COLO668 (cell line): Measurements from ENCODE around the gene FOXD1.
"Not testable (repeated sequence)": the region's sequence is repeated elsewhere in the genome, so short reads cannot be mapped to it uniquely, and the experiment has no call there.

ENCODE experiments used
- DNase-seq: peaks from one replicate; lab custom pipeline; 2025; ENCODE audit not compliant: unreplicated experiment; lab: John Stamatoyannopoulos, UW

FOXD1 gene

GRCh38 chr5:73464016-73464745 lies 15.6 kb upstream of the FOXD1 start:
- no peak for DNase-seq

DNA sequence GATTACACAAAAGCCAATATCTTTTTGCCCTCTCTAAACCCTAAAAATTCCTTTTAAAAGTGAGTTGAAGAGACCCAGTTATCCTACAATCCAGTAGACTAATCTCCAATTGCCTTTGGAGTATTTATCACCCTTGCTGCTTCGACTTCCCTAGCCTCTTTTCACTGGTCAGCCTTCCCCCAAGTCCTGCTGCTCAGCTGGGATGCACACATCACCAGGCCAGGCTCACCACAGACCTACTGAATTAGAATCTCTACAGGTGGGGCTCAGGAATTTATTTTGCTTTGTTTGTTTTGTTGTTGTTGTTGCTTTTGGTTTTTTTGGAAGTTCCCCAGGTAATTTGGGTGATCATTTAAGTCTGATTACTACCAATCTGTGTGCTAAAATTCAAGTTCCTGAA lies 11.6 kb upstream of the FOXD1 start:
- DNase-seq = no peak

DNA sequence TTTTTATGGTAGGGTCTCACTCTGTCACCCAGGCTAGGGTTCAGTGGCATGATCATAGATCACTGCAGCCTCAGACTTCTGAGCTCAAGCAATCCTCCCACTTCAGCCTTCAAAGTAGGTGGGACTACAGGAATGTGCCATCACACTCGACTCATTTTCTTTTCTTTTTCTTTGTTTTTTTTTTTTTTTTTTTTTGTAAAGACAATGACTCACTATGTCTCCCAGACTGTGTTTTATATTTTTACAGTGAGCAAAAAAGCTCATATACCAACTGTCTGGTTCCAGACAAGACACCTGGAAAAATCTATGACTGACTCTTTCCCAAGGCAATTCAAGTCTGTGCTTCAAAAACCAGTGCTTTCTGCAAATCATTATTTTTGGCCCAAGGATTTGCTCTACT lies 10.8 kb upstream of the FOXD1 start:
- DNase-seq = no peak

- DNase-seq = not testable (repeated sequence)
These were observed 7.9 kb upstream of the FOXD1 start for GRCh38 chr5:73456462-73456861.

DNA sequence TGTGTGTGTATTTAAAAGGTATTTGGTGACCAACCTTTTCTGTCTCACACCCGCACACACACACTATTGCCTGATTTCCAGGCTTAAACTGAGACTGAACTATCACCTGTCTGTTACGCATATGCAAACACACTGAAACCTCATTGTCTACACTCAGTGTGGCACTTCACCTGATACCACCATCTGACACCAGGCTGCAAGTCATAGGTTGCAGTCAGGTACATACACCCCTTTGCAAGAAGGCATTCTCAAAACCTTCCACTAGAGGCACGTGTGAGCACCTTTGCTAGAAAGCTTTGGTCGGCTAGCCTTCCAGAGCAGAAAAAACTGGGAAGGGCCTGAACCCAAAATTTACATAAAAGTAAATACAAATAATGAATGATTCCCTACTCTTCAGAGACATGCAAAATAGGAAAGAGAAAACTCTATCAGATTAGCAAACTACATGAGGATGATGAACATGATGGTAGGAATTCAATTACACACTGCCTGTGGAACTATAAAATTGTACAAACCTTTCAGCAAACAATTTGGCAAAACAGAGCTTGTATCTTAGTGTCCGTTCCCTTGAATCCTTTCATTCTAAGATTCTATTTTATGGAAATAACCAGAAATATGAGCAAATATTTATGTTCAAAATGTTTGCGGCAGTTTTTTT lies 5.9 kb upstream of the FOXD1 start:
- DNase-seq = peak; percentile 80

- DNase-seq = no peak
These were observed 3.6 kb upstream of the FOXD1 start for GRCh38 chr5:73452215-73452614.

GRCh38 chr5:73451224-73452130 lies 2.9 kb upstream of the FOXD1 start:
- peak; percentile 75 for DNase-seq

DNA sequence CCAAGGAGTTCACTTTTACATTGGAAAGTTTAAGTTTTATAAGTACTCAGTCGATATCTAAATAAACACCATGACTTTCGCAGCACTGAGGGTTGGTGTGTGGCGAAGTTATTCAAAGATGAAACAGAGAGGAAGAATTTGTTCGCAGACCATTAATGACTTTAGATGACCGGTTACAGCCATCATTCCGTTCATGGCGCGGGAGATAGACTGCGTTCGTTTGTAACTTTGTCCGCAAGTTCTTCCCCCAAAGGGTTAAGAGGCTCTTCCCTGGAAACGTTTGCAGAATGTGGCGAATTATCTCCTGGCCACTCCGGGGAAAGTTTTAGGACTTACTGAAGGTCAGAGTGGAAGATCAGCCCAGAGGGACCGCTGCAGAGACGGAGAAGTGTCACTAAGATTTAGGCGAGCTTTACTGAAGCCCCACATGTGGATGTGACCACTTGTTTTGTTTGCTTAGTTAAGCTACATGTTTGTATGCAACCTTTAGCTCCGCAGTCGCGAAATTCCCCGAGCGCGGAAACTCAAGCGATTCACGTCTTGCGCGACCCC lies 2.2 kb upstream of the FOXD1 start:
- DNase-seq = no peak

DNA sequence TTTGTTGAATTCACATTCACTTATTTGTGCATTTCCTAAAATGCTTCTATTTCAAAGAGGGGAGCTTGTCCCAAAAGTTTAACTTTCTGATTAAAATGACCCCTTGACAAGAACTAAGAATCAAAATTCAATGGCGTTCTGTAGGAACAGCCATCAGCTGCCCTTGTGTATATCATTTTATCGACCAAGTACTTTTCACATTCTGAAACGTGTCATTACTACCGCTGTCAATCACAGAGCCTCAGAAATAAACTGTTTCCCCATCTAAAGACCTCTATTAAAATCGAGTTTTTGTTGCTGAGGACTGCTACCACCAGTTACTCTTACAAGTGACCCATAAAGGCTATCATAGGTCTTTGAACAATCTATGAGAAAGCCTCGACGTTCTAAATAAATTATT lies 1.6 kb upstream of the FOXD1 start:
- DNase-seq = no peak

GRCh38 chr5:73447530-73448462 lies 781 bp downstream of the FOXD1 start:
- peak; percentile 64 for DNase-seq

GRCh38 chr5:73446631-73447529 lies 1.7 kb downstream of the FOXD1 start:
- DNase-seq = peak; percentile 64

- no peak for DNase-seq
These were observed 2.6 kb downstream of the FOXD1 start for GRCh38 chr5:73445665-73446630.

DNA sequence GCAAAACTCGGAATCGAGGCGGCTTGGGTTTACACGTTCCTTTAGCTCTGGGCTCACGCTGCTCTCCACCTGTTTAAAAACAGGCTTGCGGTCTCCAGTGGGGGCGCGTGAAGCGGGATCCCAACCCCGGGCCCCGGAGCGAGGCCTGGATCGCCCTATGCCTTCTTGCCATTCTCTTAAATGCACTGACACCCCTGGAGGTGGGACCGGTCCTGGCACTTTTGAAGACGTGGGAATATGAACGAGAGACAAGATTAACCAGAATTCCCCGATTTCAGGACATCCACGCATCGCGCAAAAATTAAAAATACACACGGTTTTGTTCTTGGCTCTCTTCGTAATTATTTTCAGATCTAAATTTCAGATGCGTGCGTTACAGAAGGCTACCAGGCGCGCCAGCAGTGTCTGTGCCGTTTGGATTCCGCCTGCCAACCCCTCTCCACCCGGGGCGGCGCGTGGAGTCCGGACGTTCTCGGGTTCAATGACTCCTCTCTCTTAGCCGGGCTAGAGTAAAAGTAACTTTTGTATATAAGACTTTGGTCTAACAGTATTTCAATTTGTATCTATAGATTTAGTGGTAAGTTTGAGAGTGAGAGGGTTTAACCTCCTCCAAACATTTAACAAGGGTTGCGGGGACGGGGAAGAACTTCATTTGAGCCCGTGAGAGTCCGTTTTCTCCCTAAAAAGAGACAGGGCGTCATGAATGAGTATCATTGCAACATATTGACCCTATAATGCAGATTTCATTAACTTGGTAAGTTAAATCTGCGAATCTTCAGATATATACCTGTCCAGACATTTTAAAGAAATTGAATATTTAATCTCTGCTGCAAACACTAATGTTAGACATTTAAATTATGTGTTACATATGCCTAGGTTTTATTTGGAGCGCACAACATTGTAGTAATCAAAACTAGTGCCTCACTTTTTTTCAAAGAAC lies 3.8 kb downstream of the FOXD1 start:
- DNase-seq = peak; percentile 63

DNA sequence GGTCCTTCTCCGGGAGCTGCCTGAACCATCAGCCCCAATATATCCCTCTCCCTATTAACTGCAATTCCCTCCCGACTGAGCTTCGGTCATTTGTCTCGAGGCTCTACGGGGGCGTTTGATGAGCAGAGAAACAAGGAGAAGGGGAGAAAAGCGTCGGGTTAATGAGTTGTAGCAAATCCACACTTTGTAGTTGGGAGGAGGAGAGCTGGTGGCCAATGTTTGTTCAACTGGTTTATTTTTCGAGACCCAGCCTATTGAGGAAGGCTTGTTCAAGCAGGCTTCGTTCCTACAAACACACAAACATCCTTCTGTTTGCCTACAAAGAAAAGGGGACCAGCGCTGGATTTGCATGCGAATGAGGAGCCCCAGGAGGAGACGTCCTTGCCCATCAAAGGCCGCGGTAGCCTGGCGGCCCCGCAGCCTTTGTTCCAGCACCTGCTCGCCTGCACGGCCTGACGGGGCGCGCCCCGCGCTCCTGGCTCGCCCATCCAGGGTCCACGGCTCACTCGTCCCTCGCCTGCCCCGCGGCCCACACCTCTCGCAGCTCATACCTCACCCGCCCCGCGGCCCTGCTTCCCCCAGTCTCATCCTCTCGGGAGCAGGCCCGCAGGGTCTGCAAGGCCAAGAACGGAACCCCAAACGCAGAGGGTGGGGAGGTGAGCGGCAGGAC lies 4.6 kb downstream of the FOXD1 start:
- peak; percentile 85 for DNase-seq

DNA sequence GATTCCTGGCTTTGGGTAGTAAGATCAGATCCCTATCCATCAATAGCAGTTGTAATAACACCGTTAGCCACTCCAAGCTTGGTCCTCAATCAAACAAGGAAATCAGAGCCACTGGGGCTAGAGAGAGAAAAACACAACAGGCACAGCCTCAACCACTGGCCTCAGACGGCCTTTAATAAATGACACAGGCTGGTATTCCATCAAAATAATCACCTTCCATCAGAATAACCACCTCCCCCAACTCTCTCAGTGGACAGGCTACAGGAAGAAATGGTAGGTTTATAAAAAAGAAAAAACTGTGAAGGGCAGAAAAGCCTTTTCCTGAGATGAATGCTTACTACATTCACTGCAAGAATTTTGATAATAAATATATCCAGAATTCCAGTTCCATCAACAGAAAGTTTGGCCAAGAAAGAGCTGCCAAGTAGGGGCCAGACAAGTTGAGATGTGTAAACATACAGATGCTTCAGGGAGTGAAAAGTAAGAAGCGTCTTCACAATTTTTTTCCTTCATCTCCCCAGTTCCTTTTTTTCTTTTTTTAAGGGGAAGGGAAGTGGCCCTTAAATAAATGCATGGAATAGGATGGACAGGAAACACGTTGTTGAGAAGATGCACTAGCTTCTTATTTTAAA lies 5.5 kb downstream of the FOXD1 start:
- DNase-seq = no peak

DNA sequence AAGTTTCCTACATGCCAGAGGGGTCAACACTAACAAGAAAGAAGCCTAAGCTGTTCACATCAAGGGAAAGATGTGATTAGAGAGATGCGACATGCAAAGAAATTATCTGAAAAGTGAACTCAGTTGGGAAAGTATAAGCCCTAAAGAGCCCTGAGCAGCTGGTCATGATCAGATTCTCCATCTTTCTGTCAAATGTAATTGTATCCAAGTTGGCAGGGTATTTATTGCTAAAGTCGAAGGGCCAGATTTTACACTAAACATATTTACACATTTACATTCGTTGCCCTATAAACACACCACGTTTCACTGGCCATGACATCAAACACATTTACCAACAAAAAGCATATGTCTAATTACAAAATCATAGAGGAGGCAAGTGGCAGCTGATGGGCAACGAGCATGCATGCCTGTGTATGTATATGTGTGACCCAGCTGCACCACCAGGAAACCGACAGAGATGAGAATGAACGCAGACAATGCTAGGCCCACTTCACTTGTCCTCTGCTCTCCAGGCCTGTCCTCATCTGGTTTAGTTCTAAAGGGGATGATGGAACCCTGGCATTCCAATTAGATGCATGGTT lies 6.3 kb downstream of the FOXD1 start:
- DNase-seq = peak; percentile 9
